Activated CD8-positive, alpha-beta T cell treated with anti-CD3 and anti-CD28 coated beads for 36 hours (primary cell): Measurements from ENCODE around the gene PBX3. TPM values are rescaled to one million over a fixed set of nuclear protein-coding genes. Genes with fewer than 3 reads are reported as not detected.

Source experiments
- ATAC-seq: fragments of 200-7000 bp; cut with Tn5 transposase; one replicate; pipeline ENCODE4 v1.10.0; 2021; ENCODE audit warnings: mild to moderate bottlenecking, moderate library complexity
- CTCF ChIA-PET: fragments of 350-600 bp; sonication (Branson Sonifier 250); formaldehyde crosslinking; loops from one replicate; lab custom pipeline; 2021; ENCODE audit warnings: antibody characterized with exemption; lab: Charles Lee
- POLR2A ChIA-PET: fragments of 350-600 bp; sonication (Branson Sonifier 250); formaldehyde crosslinking; loops from one replicate; lab custom pipeline; 2021; ENCODE audit warnings: antibody characterized with exemption; lab: Charles Lee
- DNase-seq: peaks from one replicate; pipeline ENCODE4 v3.0.0-alpha.2; 2020
- H3K27ac Mint-ChIP-seq: one replicate; pipeline ENCODE4 v1.8.0; 2021; ENCODE audit warnings: mild to moderate bottlenecking, mixed read lengths
- H3K27me3 Mint-ChIP-seq: one replicate; pipeline ENCODE4 v1.8.0; 2021; ENCODE audit warnings: mixed read lengths
- H3K36me3 Mint-ChIP-seq: one replicate; pipeline ENCODE4 v1.8.0; 2021; ENCODE audit warnings: low read depth, mixed read lengths
- H3K4me1 Mint-ChIP-seq: one replicate; pipeline ENCODE4 v1.8.0; 2021; ENCODE audit warnings: low read depth, mixed read lengths
- H3K4me3 Mint-ChIP-seq: one replicate; pipeline ENCODE4 v1.8.0; 2021; ENCODE audit warnings: mild to moderate bottlenecking, moderate library complexity, mixed read lengths
- H3K9me3 Mint-ChIP-seq: one replicate; pipeline ENCODE4 v1.8.0; 2021; ENCODE audit warnings: mixed read lengths
- intact Hi-C: fragments of 100-400 bp; cut with micrococcal nuclease; formaldehyde crosslinking; loops from one replicate; pipeline ENCODE4 v1.10.0; 2022
- total RNA-seq, 2 experiments: library from RNA; stranded (reverse); gene quantifications; one replicate each; pipeline ENCODE4 v1.2.3, GENCODE V29; 2021
- TF ChIP-seq, protein P1 (sequence below): fragments of 200-600 bp; IDR thresholded peaks from one replicate; pipeline ENCODE4 v1.8.0; 2022; ENCODE audit warnings: antibody characterized with exemption, mild to moderate bottlenecking

Gene PBX3
- total RNA-seq, 2 experiments from 2014 or later, result 11.5 to 14.1 TPM

GRCh38 chr9:125744616-125745015 lies 2.6 kb upstream of the PBX3 start:
- intact Hi-C loops, result loop anchor here (5.0 kb wide), 1 partner anchor 97 kb away; no protein-coding TSS in a partner anchor
- POLR2A ChIA-PET, result interaction anchor here (0.6 to 1.9 kb wide), 3 partner anchors 37 to 144 kb away, joined by 3 to 8 read pairs (median 3); partner anchors contain the start of gene MAPKAP1
- Mint-ChIP-seq H3K27ac (no peak overlapping the region), H3K4me1 (peaks cover 19% of the 10 kb centered on the region), H3K36me3 (peaks cover 8% of the 10 kb centered on the region), H3K9me3 (no peaks in the 10 kb centered on the region), H3K4me3 (no peak overlapping the region), H3K27me3 (peaks cover 3% of the 10 kb centered on the region)
- TF ChIP-seq, protein P1, sequence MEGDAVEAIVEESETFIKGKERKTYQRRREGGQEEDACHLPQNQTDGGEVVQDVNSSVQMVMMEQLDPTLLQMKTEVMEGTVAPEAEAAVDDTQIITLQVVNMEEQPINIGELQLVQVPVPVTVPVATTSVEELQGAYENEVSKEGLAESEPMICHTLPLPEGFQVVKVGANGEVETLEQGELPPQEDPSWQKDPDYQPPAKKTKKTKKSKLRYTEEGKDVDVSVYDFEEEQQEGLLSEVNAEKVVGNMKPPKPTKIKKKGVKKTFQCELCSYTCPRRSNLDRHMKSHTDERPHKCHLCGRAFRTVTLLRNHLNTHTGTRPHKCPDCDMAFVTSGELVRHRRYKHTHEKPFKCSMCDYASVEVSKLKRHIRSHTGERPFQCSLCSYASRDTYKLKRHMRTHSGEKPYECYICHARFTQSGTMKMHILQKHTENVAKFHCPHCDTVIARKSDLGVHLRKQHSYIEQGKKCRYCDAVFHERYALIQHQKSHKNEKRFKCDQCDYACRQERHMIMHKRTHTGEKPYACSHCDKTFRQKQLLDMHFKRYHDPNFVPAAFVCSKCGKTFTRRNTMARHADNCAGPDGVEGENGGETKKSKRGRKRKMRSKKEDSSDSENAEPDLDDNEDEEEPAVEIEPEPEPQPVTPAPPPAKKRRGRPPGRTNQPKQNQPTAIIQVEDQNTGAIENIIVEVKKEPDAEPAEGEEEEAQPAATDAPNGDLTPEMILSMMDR, result no peak
- ATAC-seq (no peak), DNase-seq (no peak)
- CTCF ChIA-PET, result no interaction called here

DNA sequence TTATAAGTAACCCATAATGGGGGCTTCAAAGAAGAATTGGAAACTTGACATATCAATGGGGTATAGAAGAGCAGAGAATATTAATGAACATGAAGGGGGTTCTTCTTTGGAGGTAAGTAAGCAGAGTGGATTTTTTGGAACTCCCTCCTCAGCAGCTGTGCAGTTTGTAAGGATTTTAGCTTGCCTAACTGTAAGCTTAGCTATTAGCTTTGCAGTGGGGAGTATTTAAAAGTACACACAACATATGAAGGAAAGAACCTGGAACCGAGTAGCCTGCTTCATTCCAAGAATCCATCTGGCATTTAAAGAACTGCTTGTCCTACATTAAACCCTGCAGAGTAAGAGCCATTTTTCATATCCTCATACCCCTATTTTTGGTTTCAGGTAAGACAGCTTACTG lies 2.2 kb upstream of the PBX3 start:
- peaks cover 23% of the 10 kb centered on the region for H3K4me1 Mint-ChIP-seq
- H3K36me3 Mint-ChIP-seq, result peaks cover 8% of the 10 kb centered on the region
- no peak overlapping the region for H3K27ac Mint-ChIP-seq
- no peaks in the 10 kb centered on the region for H3K9me3 Mint-ChIP-seq
- POLR2A ChIA-PET, result interaction anchor here (0.6 to 1.9 kb wide), 3 partner anchors 38 to 144 kb away, joined by 3 to 8 read pairs (median 3); partner anchors contain the start of gene MAPKAP1
- H3K27me3 Mint-ChIP-seq, result peaks cover 3% of the 10 kb centered on the region
- no peak for ATAC-seq
- CTCF ChIA-PET, result interaction anchor here (1.3 kb wide), 1 partner anchor 38 kb away, joined by 7 read pairs; the partner anchor contains the start of gene MAPKAP1
- TF ChIP-seq, protein P1, result no peak
- no peak for DNase-seq
- intact Hi-C loops, result loop anchor here (5.0 kb wide), 1 partner anchor 98 kb away; no protein-coding TSS in a partner anchor
- H3K4me3 Mint-ChIP-seq, result peak overlapping the region; percentile 87

DNA sequence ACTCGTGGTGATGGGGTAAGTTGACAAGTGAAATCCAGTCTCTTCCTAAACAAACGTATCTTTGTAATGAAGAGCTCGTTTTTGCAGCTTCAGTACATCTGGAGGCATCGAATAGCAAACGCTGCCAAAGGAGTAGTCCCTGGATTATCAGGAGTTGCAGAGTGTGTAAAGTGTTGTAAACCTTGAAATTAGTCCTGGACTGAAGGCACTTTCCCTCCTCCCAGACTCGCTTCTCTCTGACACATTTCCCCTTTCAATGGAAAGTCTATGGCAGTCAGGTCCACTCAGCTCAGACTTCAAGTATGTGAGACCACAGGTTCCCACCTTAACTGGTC lies 1.5 kb upstream of the PBX3 start:
- POLR2A ChIA-PET, result interaction anchor here (1.2 to 1.9 kb wide), 3 partner anchors 15 to 43 kb away, joined by 3 to 8 read pairs (median 4); partner anchors contain the start of gene MAPKAP1
- H3K4me1 Mint-ChIP-seq, result peaks cover 28% of the 10 kb centered on the region
- intact Hi-C loops, result loop anchor here (5.0 kb wide), 1 partner anchor 98 kb away; no protein-coding TSS in a partner anchor
- no peak overlapping the region for H3K27ac Mint-ChIP-seq
- peak overlapping the region; percentile 87 for H3K4me3 Mint-ChIP-seq
- H3K27me3 Mint-ChIP-seq, result peaks cover 3% of the 10 kb centered on the region
- H3K36me3 Mint-ChIP-seq, result peaks cover 8% of the 10 kb centered on the region
- CTCF ChIA-PET, result interaction anchor here (0.7 to 1.3 kb wide), 2 partner anchors 39 to 43 kb away, joined by 3 to 7 read pairs; partner anchors contain the start of gene MAPKAP1
- TF ChIP-seq, protein P1, result no peak
- DNase-seq, result no peak
- no peak for ATAC-seq
- H3K9me3 Mint-ChIP-seq, result no peaks in the 10 kb centered on the region

GRCh38 chr9:125746017-125746773 lies 978 bp upstream of the PBX3 start:
- no peaks in the 10 kb centered on the region for H3K9me3 Mint-ChIP-seq
- intact Hi-C loops, result loop anchor here (5.0 kb wide), 1 partner anchor 99 kb away; no protein-coding TSS in a partner anchor
- peaks cover 8% of the 10 kb centered on the region for H3K36me3 Mint-ChIP-seq
- H3K27ac Mint-ChIP-seq, result peak overlapping the region; percentile 92
- H3K4me3 Mint-ChIP-seq, result peak overlapping the region; percentile 87
- CTCF ChIA-PET, result interaction anchor here (0.7 to 1.3 kb wide), 2 partner anchors 39 to 42 kb away, joined by 3 to 7 read pairs; partner anchors contain the start of gene MAPKAP1
- peak; percentile 85 for ATAC-seq
- POLR2A ChIA-PET, result interaction anchor here (1.2 to 1.9 kb wide), 3 partner anchors 15 to 43 kb away, joined by 3 to 8 read pairs (median 4); partner anchors contain the start of gene MAPKAP1
- TF ChIP-seq, protein P1, result no peak
- peaks cover 29% of the 10 kb centered on the region for H3K4me1 Mint-ChIP-seq
- H3K27me3 Mint-ChIP-seq, result peaks cover 3% of the 10 kb centered on the region
- peak; percentile 92 for DNase-seq
